H1 (cell line): ENCODE data around the gene DOCK3. TPM values are rescaled to one million over a fixed set of nuclear protein-coding genes. Genes with fewer than 3 reads are reported as not detected.

Experiments used
- CTCF ChIA-PET: fragments of 300-600 bp; sonication (Branson Sonifier 250); formaldehyde crosslinking; loops from one replicate; lab custom pipeline; 2021; ENCODE audit not compliant: partially characterized antibody; lab: Charles Lee
- POLR2A ChIA-PET: fragments of 300-600 bp; sonication (Branson Sonifier 250); formaldehyde crosslinking; loops from one replicate; lab custom pipeline; 2021; ENCODE audit warnings: inconsistent platforms; ENCODE audit not compliant: partially characterized antibody; lab: Charles Lee
- DNase-seq, 2 experiments: peaks; one replicate each; pipeline versions ENCODE4 v3.0.0 to v3.0.0-alpha.2; 2010 to 2022; ENCODE audit warnings: low spot score in 2 of 2, low read depth in 1 of 2, mixed read lengths in 1 of 2
- FAIRE-seq: peaks from 2 replicates; lab custom pipeline; 2011; peaks lifted over from hg19 to GRCh38; lab: Jason Lieb, UNC
- H2AFZ ChIP-seq: 2 replicates; pipeline ENCODE4 v1.8.1; 2012; ENCODE audit warnings: low read length, inconsistent platforms
- H2AK5ac ChIP-seq: 2 replicates; pipeline ENCODE4 v1.6.1; 2013; ENCODE audit warnings: low read depth, low read length
- H2BK120ac ChIP-seq: replicated peaks from 2 replicates; pipeline ENCODE3; 2013; ENCODE audit warnings: low read depth, low read length, inconsistent platforms
- H2BK12ac ChIP-seq: 2 replicates; pipeline ENCODE4 v1.6.1; 2013; ENCODE audit warnings: low read depth, low read length
- H2BK15ac ChIP-seq: 2 replicates; pipeline ENCODE4 v1.6.1; 2013; ENCODE audit warnings: low read length
- H2BK20ac ChIP-seq: 2 replicates; pipeline ENCODE4 v1.6.1; 2013; ENCODE audit warnings: low read length
- H2BK5ac ChIP-seq: 2 replicates; pipeline ENCODE4 v1.6.1; 2013; ENCODE audit warnings: low read depth, low read length
- H3K14ac ChIP-seq: 2 replicates; pipeline ENCODE4 v1.6.1; 2013; ENCODE audit warnings: inconsistent platforms; ENCODE audit not compliant: insufficient read length
- H3K18ac ChIP-seq: 2 replicates; pipeline ENCODE4 v1.6.1; 2013; ENCODE audit warnings: low read length; ENCODE audit errors: extremely low read depth
- H3K23ac ChIP-seq: 2 replicates; pipeline ENCODE4 v1.6.1; 2013; ENCODE audit warnings: inconsistent platforms; ENCODE audit not compliant: insufficient read length
- H3K23me2 ChIP-seq: 2 replicates; pipeline ENCODE4 v1.6.1; 2013; ENCODE audit warnings: low read depth, low read length
- H3K27ac ChIP-seq: 2 replicates; pipeline ENCODE4 v1.6.1; 2011; ENCODE audit warnings: low read depth, low read length, inconsistent platforms
- H3K27me3 ChIP-seq, 4 experiments: replicated peaks in 1 of 4; 1 replicate in 1 of 4; 2 replicates in 3 of 4; pipeline versions ENCODE4 v1.6.1 to v1.8.1; 2011 to 2013; ENCODE audit warnings: low read length in 3 of 4, mild to moderate bottlenecking in 3 of 4, inconsistent platforms in 2 of 4, mixed read lengths in 2 of 4, moderate library complexity in 1 of 4; ENCODE audit not compliant: control insufficient read depth in 3 of 4, insufficient read depth in 3 of 4; ENCODE audit errors: extremely low read depth in 1 of 4
- H3K36me3 ChIP-seq, 4 experiments: 2 replicates each; pipeline versions ENCODE4 v1.6.1 to v1.8.1; 2011 to 2013; ENCODE audit warnings: mild to moderate bottlenecking in 4 of 4, low read length in 3 of 4, moderate library complexity in 2 of 4, control low read depth in 1 of 4, inconsistent platforms in 1 of 4; ENCODE audit not compliant: insufficient read depth in 4 of 4, control insufficient read depth in 2 of 4
- H3K4ac ChIP-seq: replicated peaks from 2 replicates; pipeline ENCODE3; 2013; ENCODE audit warnings: low read length, low read depth, mixed read lengths, inconsistent platforms; ENCODE audit not compliant: insufficient read length
- H3K4me1 ChIP-seq, 4 experiments: replicated peaks in 1 of 4; 1 replicate in 1 of 4; 2 replicates in 3 of 4; pipeline versions ENCODE4 v1.6.1 to v1.8.1; 2011 to 2013; ENCODE audit warnings: low read length in 3 of 4, inconsistent platforms in 2 of 4, mixed read lengths in 1 of 4; ENCODE audit not compliant: insufficient read depth in 4 of 4, control insufficient read depth in 3 of 4
- H3K4me2 ChIP-seq, 2 experiments: 2 replicates each; pipeline versions ENCODE4 v1.6.1 to v1.8.1; 2011 to 2013; ENCODE audit warnings: low read depth in 2 of 2, low read length in 2 of 2, control low read depth in 1 of 2, inconsistent platforms in 1 of 2, mild to moderate bottlenecking in 1 of 2; ENCODE audit not compliant: insufficient read depth in 1 of 2
- H3K4me3 ChIP-seq, 4 experiments: fragments of 200-600, 300-600 bp in 1 of 4; sonication (generic), shearing (Covaris generic), sonication (Bioruptor Twin) in 1 of 4; 2 replicates each; pipeline versions ENCODE4 v1.5.1 to v1.8.1; 2011 to 2016; ENCODE audit warnings: low read length in 4 of 4, low read depth in 3 of 4, control low read depth in 2 of 4, inconsistent platforms in 2 of 4, mild to moderate bottlenecking in 2 of 4, mixed read lengths in 1 of 4, moderate library complexity in 1 of 4; ENCODE audit not compliant: insufficient read depth in 2 of 4; ENCODE audit errors: extremely low read depth in 1 of 4
- H3K56ac ChIP-seq: replicated peaks from 2 replicates; pipeline ENCODE3; 2013; ENCODE audit warnings: low read depth, mild to moderate bottlenecking, mixed read lengths, low read length, inconsistent platforms; ENCODE audit not compliant: insufficient read length
- H3K79me1 ChIP-seq: 2 replicates; pipeline ENCODE4 v1.6.1; 2013; ENCODE audit warnings: low read depth, low read length, control low read depth
- H3K79me2 ChIP-seq, 2 experiments: 2 replicates each; pipeline versions ENCODE4 v1.6.1 to v1.8.1; 2012 to 2013; ENCODE audit warnings: low read length in 2 of 2, mild to moderate bottlenecking in 2 of 2, inconsistent platforms in 1 of 2; ENCODE audit not compliant: insufficient read depth in 2 of 2, control insufficient read depth in 1 of 2
- H3K9ac ChIP-seq, 4 experiments: replicated peaks in 1 of 4; 1 replicate in 1 of 4; 2 replicates in 3 of 4; pipeline versions ENCODE4 v1.6.1 to v1.8.1; 2011 to 2013; ENCODE audit warnings: low read depth in 3 of 4, low read length in 3 of 4, control low read depth in 2 of 4, mild to moderate bottlenecking in 2 of 4, moderate library complexity in 2 of 4, inconsistent platforms in 1 of 4; ENCODE audit errors: extremely low read depth in 1 of 4
- H3K9me3 ChIP-seq, 2 experiments: 2 replicates each; pipeline versions ENCODE4 v1.6.1 to v1.8.1; 2012 to 2013; ENCODE audit warnings: mild to moderate bottlenecking in 2 of 2, moderate library complexity in 2 of 2, control low read depth in 1 of 2, inconsistent platforms in 1 of 2, low read depth in 1 of 2, low read length in 1 of 2, mixed read lengths in 1 of 2; ENCODE audit not compliant: insufficient read depth in 2 of 2
- H4K20me1 ChIP-seq, 2 experiments: replicated peaks in 1 of 2; 2 replicates each; pipeline versions ENCODE3 to v1.8.1; 2011 to 2013; ENCODE audit warnings: inconsistent platforms in 2 of 2, low read length in 2 of 2, mild to moderate bottlenecking in 1 of 2; ENCODE audit not compliant: insufficient read depth in 2 of 2, control insufficient read depth in 1 of 2
- H4K5ac ChIP-seq: 2 replicates; pipeline ENCODE4 v1.6.1; 2013; ENCODE audit warnings: low read length, low read depth, mixed read lengths, inconsistent platforms; ENCODE audit not compliant: insufficient read length
- H4K8ac ChIP-seq: 2 replicates; pipeline ENCODE4 v1.8.0; 2013; ENCODE audit warnings: mild to moderate bottlenecking, moderate library complexity, low read length, inconsistent platforms; ENCODE audit not compliant: insufficient read depth; ENCODE audit errors: extremely low read depth
- H4K91ac ChIP-seq: replicated peaks from 2 replicates; pipeline ENCODE3; 2013; ENCODE audit warnings: low read length, mixed read lengths, inconsistent platforms; ENCODE audit not compliant: insufficient read length
- ATF2 ChIP-seq: IDR thresholded peaks from 2 replicates; pipeline ENCODE4 v1.6.1; 2012; ENCODE audit warnings: low read length, inconsistent platforms
- CHD1 ChIP-seq: IDR thresholded peaks from 2 replicates; pipeline ENCODE4 v1.6.1; 2012; ENCODE audit warnings: low read depth, low read length, improper control_type of control experiment
- GABPA ChIP-seq: IDR thresholded peaks from 2 replicates; pipeline ENCODE4 v1.6.1; 2011; ENCODE audit warnings: mild to moderate bottlenecking, low read length, moderate library complexity, borderline replicate concordance; ENCODE audit not compliant: insufficient read depth
- POU5F1 ChIP-seq: IDR thresholded peaks from 2 replicates; pipeline ENCODE4 v1.6.1; 2011; ENCODE audit warnings: low read depth, mild to moderate bottlenecking, low read length, moderate library complexity
- RAD21 ChIP-seq, 2 experiments: IDR thresholded peaks in 1 of 2; conservative IDR thresholded peaks in 1 of 2; 2 replicates each; pipeline ENCODE4 v1.6.1; 2011; ENCODE audit warnings: low read depth in 2 of 2, low read length in 2 of 2, improper control_type of control experiment in 1 of 2, inconsistent platforms in 1 of 2, mild to moderate bottlenecking in 1 of 2, moderate library complexity in 1 of 2
- SIRT6 ChIP-seq: IDR thresholded peaks from one replicate; pipeline ENCODE4 v1.7.1; 2012; ENCODE audit warnings: low read length, inconsistent platforms
- YY1 ChIP-seq: IDR thresholded peaks from 2 replicates; pipeline ENCODE4 v1.6.1; 2011; ENCODE audit warnings: low read depth, mild to moderate bottlenecking, low read length
- WGBS, 2 experiments: shearing (Covaris generic) in 1 of 2; methylation state at CpG; one replicate each; pipeline versions ENCODE4 v1.1.6 to v1.1.7; 2013 to 2015; ENCODE audit warnings: low lambda C conversion rate in 2 of 2, mixed read lengths in 2 of 2, inconsistent platforms in 1 of 2, low coverage in 1 of 2, missing lambda C conversion rate in 1 of 2; ENCODE audit not compliant: insufficient replicate concordance in 2 of 2, insufficient coverage in 1 of 2, insufficient read length in 1 of 2; ENCODE audit errors: extremely low coverage in 1 of 2, missing lambda C conversion rate in 1 of 2; 5-methylcytosine and 5-hydroxymethylcytosine counted together
- polyA plus RNA-seq, 7 experiments: library from polyadenylated mRNA; depleted of rRNA in 3 of 7; stranded (reverse) in 5 of 7; unstranded in 2 of 7; fragments of >200 nt in 5 of 7; fragments of 200-250 nt in 2 of 7; gene quantifications; 1 replicate in 5 of 7; 2 replicates in 1 of 7; 4 replicates in 1 of 7; pipeline versions ENCODE4 v1.2.1 to v1.2.3, GENCODE V29; 2011 to 2013; ENCODE audit warnings: missing spikeins in 2 of 7, mixed read lengths in 2 of 7
- total RNA-seq: library from RNA; stranded (reverse); fragmentation: NEBNext Ultra II Directional; extraction: Animal tissue kit (Norgen Biotek cat#: 25700); gene quantifications from 2 replicates; pipeline ENCODE4 v1.2.1, GENCODE V29; 2021

Gene DOCK3
- total and polyA plus RNA-seq, 2 of the 8 experiments (the other 6 are each of a cell fraction or from before 2014, with no cell fraction given) = 2.7 to 5.0 TPM

GRCh38 chr3:50660386-50660785 is 14.3 kb upstream of the DOCK3 start:
- no peak overlapping the region for H4K8ac ChIP-seq
- WGBS, 2 experiments = 92% methylated on average over 10 of the region's 10 CpGs; no CpG with 5 or more reads in 1 of the 2 experiments

More at GRCh38 chr3:50660386-50660785, 14.3 kb upstream of the DOCK3 start:
- FAIRE-seq = no peak
- no peak overlapping the region for H3K14ac ChIP-seq
- peaks cover 0 to 2% of the 10 kb centered on the region in 2 experiments for H4K20me1 ChIP-seq
- H4K91ac ChIP-seq = no peak overlapping the region
- CTCF ChIA-PET = interaction anchor here (0.8 to 63.8 kb wide), 3 partner anchors 8 to 39 kb away, joined by 3 to 1262 read pairs (median 3); partner anchors contain the start of genes CISH and MAPKAPK3
- no peaks in the 10 kb centered on the region for H3K79me2 ChIP-seq
- no peaks in the 10 kb centered on the region for H3K4me1 ChIP-seq
- no peak overlapping the region for H2AK5ac ChIP-seq
- no peaks in the 10 kb centered on the region for H3K79me1 ChIP-seq
- H4K5ac ChIP-seq = no peak overlapping the region
- no peaks in the 10 kb centered on the region for H3K9me3 ChIP-seq
- no peak for DNase-seq
- no peak overlapping the region for H2BK20ac ChIP-seq
- H3K4me3 ChIP-seq = no peak overlapping the region
- no peak overlapping the region for H2BK5ac ChIP-seq
- POLR2A ChIA-PET = no interaction called here
- no peak overlapping the region for H3K18ac ChIP-seq
- H3K23ac ChIP-seq = no peak overlapping the region
- H3K36me3 ChIP-seq = no peaks in the 10 kb centered on the region
- H3K4ac ChIP-seq = no peak overlapping the region
- H2BK120ac ChIP-seq = no peak overlapping the region
- peak overlapping the region; percentile 4; the same call in 1 of the 2 replicates for H2BK12ac ChIP-seq
- no peak overlapping the region for H3K27ac ChIP-seq
- H2BK15ac ChIP-seq = 0 out of 2 replicates have a peak overlapping the region, but pooled peaks have one; percentile 40
- H3K56ac ChIP-seq = no peak overlapping the region
- no peaks in the 10 kb centered on the region; a peak in 1 of 7 replicates for H3K27me3 ChIP-seq
- H3K23me2 ChIP-seq = no peaks in the 10 kb centered on the region
- H3K4me2 ChIP-seq = no peak overlapping the region
- H2AFZ ChIP-seq = no peak overlapping the region
- H3K9ac ChIP-seq = no peak overlapping the region
- no peak for TF ChIP-seq GABPA
- TF ChIP-seq CHD1 = no peak
- TF ChIP-seq ATF2 = no peak
- TF ChIP-seq RAD21 (IDR thresholded peaks at IDR 0.05 in 1 of 2, conservative IDR thresholded peaks at IDR 0.05 in 1 of 2; ENCODE audit: low read depth in 2 of 2, low read length in 2 of 2) = no peak
- TF ChIP-seq POU5F1 = no peak
- TF ChIP-seq SIRT6 = no peak
- TF ChIP-seq YY1 = no peak
- TF ChIP-seq, all 59 proteins: peak for 0
